Erythroblast (primary cell): ENCODE results near the gene SRGAP3.

Experiments
- DNase-seq, 2 experiments: peaks; one replicate each; lab custom pipeline; 2025; lab: John Stamatoyannopoulos, UW
- GATA1 ChIP-seq: IDR thresholded peaks from 2 replicates; pipeline ENCODE4 v1.6.1; 2011; ENCODE audit warnings: low read depth, mild to moderate bottlenecking, control low read depth, low read length, moderate library complexity
- POLR2A ChIP-seq: IDR thresholded peaks from 2 replicates; pipeline ENCODE4 v1.6.1; 2011; ENCODE audit warnings: mild to moderate bottlenecking, low read length

The SRGAP3 gene

GRCh38 chr3:9276761-9277370 lies 27.4 kb upstream of the SRGAP3 start:
- TF ChIP-seq GATA1, result no peak
- no peak for TF ChIP-seq POLR2A
- no peak for DNase-seq

GRCh38 chr3:9271903-9272302 lies 22.5 kb upstream of the SRGAP3 start:
- TF ChIP-seq POLR2A, result no peak
- TF ChIP-seq GATA1, result no peak
- DNase-seq, result no peak

- no peak for DNase-seq
- TF ChIP-seq GATA1 (no peak), POLR2A (no peak)
These were observed 21.3 kb upstream of the SRGAP3 start for GRCh38 chr3:9270704-9271103.

- TF ChIP-seq GATA1 (no peak), POLR2A (no peak)
- no peak for DNase-seq
These were observed 17.3 kb upstream of the SRGAP3 start for GRCh38 chr3:9266716-9267115.

GRCh38 chr3:9260305-9260704 lies 10.9 kb upstream of the SRGAP3 start:
- TF ChIP-seq GATA1, result no peak
- TF ChIP-seq POLR2A, result no peak
- DNase-seq, result no peak

GRCh38 chr3:9257092-9257491 lies 7.6 kb upstream of the SRGAP3 start:
- TF ChIP-seq POLR2A (no peak), GATA1 (no peak)
- no peak for DNase-seq

GRCh38 chr3:9255976-9256375 lies 6.5 kb upstream of the SRGAP3 start:
- no peak for TF ChIP-seq POLR2A
- TF ChIP-seq GATA1, result no peak
- DNase-seq, result no peak

GRCh38 chr3:9254764-9255163 lies 5.3 kb upstream of the SRGAP3 start:
- DNase-seq, result no peak
- TF ChIP-seq POLR2A, result no peak
- no peak for TF ChIP-seq GATA1

- TF ChIP-seq POLR2A (no peak), GATA1 (no peak)
- DNase-seq, result no peak
These were observed 3.9 kb upstream of the SRGAP3 start for GRCh38 chr3:9253327-9253726.

GRCh38 chr3:9251055-9251786 lies 1.8 kb upstream of the SRGAP3 start:
- DNase-seq, result no peak

GRCh38 chr3:9250236-9250635 lies 790 bp upstream of the SRGAP3 start:
- TF ChIP-seq GATA1, result no peak
- no peak for TF ChIP-seq POLR2A
- DNase-seq, result no peak

More at GRCh38 chr3:9251055-9251786, 1.8 kb upstream of the SRGAP3 start:
- TF ChIP-seq POLR2A, result no peak

GRCh38 chr3:9248522-9249271 lies 749 bp downstream of the SRGAP3 start:
- DNase-seq, result no peak
- TF ChIP-seq POLR2A (no peak), GATA1 (no peak)

GRCh38 chr3:9247941-9248521 lies 1.4 kb downstream of the SRGAP3 start:
- no peak for TF ChIP-seq GATA1
- TF ChIP-seq POLR2A, result no peak

GRCh38 chr3:9247361-9247940 lies 2.0 kb downstream of the SRGAP3 start:
- TF ChIP-seq GATA1 (no peak), POLR2A (no peak)
- DNase-seq, result no peak

More at GRCh38 chr3:9247941-9248521, 1.4 kb downstream of the SRGAP3 start:
- DNase-seq, result no peak
